RWPE1 (cell line): Measurements from ENCODE around the gene KDM1A.

Source experiments
- CTCF ChIA-PET: fragments of 350-600 bp; sonication (Branson Sonifier 250); formaldehyde crosslinking; extraction: SDS; loops from one replicate; lab custom pipeline; 2021; lab: Yijun Ruan, JAX
- POLR2A ChIA-PET: fragments of 400-600 bp; formaldehyde crosslinking; extraction: SDS; loops from one replicate; lab custom pipeline; 2020; ENCODE audit warnings: antibody characterized with exemption; ENCODE audit not compliant: low non-redundant PET; lab: Yijun Ruan, JAX
- DNase-seq: peaks from one replicate; pipeline ENCODE4 v3.0.0; 2012; ENCODE audit warnings: low spot score
- H3K27ac ChIP-seq: fragments of 450-650 bp; 2 replicates; pipeline ENCODE4 v1.5.1; 2017
- CTCF ChIP-seq: fragments of 450-650 bp; conservative IDR thresholded peaks from 2 replicates; pipeline ENCODE4 v1.5.1; 2017; ENCODE audit warnings: low read depth, mild to moderate bottlenecking

Gene KDM1A

DNA sequence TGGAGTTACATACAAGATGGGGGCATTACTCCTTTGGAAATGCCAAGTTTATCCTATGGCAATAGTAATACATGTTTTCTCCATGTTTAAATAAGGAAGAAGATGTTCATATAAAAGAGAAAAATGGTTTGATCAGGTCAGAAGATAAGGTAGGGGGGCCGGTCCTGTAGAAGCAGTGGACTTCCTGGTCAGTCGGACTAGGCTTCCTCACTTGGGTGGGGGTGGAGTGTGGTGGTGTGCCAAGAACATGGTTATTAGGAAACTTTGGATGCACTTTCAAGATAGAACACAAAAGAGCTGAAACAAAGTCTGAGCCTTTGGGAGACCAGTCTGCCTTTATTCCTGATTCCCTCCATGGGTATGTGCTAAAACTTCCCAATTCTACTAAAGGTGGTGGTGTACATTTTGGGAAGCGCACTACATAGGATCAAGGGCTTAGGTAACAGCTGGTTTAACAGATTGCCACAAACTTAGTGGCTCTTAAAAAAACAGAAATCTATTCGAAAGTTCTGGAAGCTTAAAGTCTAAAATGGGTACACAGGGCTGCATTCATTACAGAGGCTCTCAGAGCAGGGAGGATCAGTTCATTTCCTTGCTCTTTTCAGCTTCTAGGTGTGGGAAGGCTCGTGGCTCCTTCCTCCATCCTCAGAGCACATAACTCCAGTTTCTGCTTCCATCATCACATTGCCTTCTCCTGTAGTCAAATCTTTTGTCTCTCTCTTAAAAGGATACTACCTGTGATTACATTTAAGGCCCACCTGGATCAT is 64.6 kb downstream of the KDM1A start:
- no peak for TF ChIP-seq CTCF
- ChIA-PET POLR2A (no interaction called here), CTCF (no interaction called here)
- no peak for DNase-seq
- H3K27ac ChIP-seq = no peak overlapping the region

DNA sequence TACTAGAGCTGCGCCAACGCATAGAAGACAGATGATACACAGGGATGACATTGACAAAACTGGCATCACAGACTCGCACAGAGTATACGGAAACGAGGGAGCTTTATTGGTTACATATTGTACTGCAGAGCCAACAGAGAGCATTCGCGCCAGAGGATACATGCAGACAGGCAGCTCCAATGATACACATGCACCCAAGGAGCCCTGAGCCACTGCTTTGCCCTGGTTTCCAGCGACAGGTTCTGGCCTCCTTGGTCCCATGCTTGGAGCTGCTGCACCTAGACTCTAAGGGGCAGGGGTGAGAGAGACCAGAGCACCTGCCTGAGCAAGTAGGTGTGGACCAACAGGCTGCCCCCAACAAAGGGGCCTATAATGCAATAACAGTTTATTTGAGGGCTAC is 65.6 kb downstream of the KDM1A start:
- ChIA-PET CTCF (interaction anchor here (1.2 to 1.4 kb wide), 2 partner anchors 11 to 100 kb away, joined by 4 read pairs; no protein-coding TSS in a partner anchor), POLR2A (no interaction called here)

GRCh38 chr1:23085696-23086095 is 66.4 kb downstream of the KDM1A start:
- CTCF ChIA-PET = interaction anchor here (0.6 to 1.4 kb wide), 3 partner anchors 10 to 494 kb away, joined by 4 read pairs; no protein-coding TSS in a partner anchor
- no peak for TF ChIP-seq CTCF
- DNase-seq = no peak
- H3K27ac ChIP-seq = peak overlapping the region; percentile 5; the same call in 1 of the 2 replicates
- POLR2A ChIA-PET = no interaction called here

More for the DNA sequence above, 65.6 kb downstream of the KDM1A start:
- no peak for DNase-seq
- no peak for TF ChIP-seq CTCF
- H3K27ac ChIP-seq = no peak overlapping the region

- ChIA-PET CTCF (interaction anchor here (0.6 to 1.8 kb wide), 2 partner anchors 97 to 414 kb away, joined by 3 to 6 read pairs; no protein-coding TSS in a partner anchor), POLR2A (no interaction called here)
- H3K27ac ChIP-seq = peak overlapping the region; percentile 12
- DNase-seq = no peak
- TF ChIP-seq CTCF = no peak
Observed at GRCh38 chr1:23088027-23088426, 68.8 kb downstream of the KDM1A start.

GRCh38 chr1:23090056-23090455 is 70.8 kb downstream of the KDM1A start:
- CTCF ChIA-PET = interaction anchor here (0.6 to 1.5 kb wide), 2 partner anchors 8 to 69 kb away, joined by 4 read pairs; no protein-coding TSS in a partner anchor
- H3K27ac ChIP-seq = no peak overlapping the region
- no peak for DNase-seq
- POLR2A ChIA-PET = no interaction called here
- TF ChIP-seq CTCF = no peak

DNA sequence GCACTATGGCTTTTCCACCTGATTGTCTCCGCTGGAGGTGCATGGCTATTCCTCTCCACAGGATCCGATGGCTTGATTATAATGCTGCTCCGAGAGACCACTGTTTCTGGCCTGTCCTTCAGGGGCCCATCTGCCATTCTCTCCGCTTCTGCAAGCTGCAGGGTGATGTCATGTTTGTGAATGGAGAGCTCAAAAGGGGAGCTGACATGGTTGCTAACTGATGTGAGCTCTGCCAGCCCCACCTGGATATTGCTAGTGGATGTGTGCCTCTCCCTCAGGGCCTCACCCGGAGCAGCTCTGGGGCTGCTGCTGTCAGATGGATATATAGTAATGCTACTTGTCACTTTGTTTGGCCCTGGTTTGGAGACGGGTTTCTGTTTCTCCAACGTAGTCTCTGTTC is 72.3 kb downstream of the KDM1A start:
- DNase-seq = no peak
- CTCF ChIA-PET = interaction anchor here (0.6 to 1.0 kb wide), 2 partner anchors 93 to 108 kb away, joined by 3 to 4 read pairs; no protein-coding TSS in a partner anchor
- TF ChIP-seq CTCF = no peak
- POLR2A ChIA-PET = no interaction called here
- peak overlapping the region; percentile 18; the same call in 1 of the 2 replicates for H3K27ac ChIP-seq
